Mesendoderm (in vitro differentiated cells): ENCODE data around the gene MLF2.

Experiments
- DNase-seq: peaks from one replicate; pipeline ENCODE4 v3.0.0; 2013
- H2AK5ac ChIP-seq: 2 replicates; pipeline ENCODE4 v1.6.1; 2013; ENCODE audit warnings: low read length, inconsistent platforms
- H2BK120ac ChIP-seq: 2 replicates; pipeline ENCODE4 v1.6.1; 2013; ENCODE audit warnings: low read depth, mild to moderate bottlenecking, low read length, moderate library complexity, mixed read lengths
- H2BK15ac ChIP-seq: replicated peaks from 2 replicates; pipeline ENCODE4 v1.6.1; 2013; ENCODE audit warnings: low read depth, mild to moderate bottlenecking, moderate library complexity
- H2BK5ac ChIP-seq: 2 replicates; pipeline ENCODE4 v1.6.1; 2013; ENCODE audit warnings: low read length, inconsistent platforms
- H3K18ac ChIP-seq: 2 replicates; pipeline ENCODE4 v1.6.1; 2013; ENCODE audit warnings: mild to moderate bottlenecking, low read length, mixed read lengths
- H3K23ac ChIP-seq: one replicate; pipeline ENCODE4 v1.6.1; 2013; ENCODE audit warnings: low read length
- H3K27ac ChIP-seq: 2 replicates; pipeline ENCODE4 v1.5.1; 2013; ENCODE audit warnings: low read depth, mild to moderate bottlenecking, inconsistent platforms, low read length, moderate library complexity
- H3K27me3 ChIP-seq: 2 replicates; pipeline ENCODE4 v1.6.1; 2013; ENCODE audit warnings: low read length, control low read depth, mild to moderate bottlenecking, inconsistent platforms; ENCODE audit not compliant: insufficient read depth, poor library complexity
- H3K36me3 ChIP-seq: 2 replicates; pipeline ENCODE4 v1.6.1; 2013; ENCODE audit warnings: low read length, inconsistent platforms; ENCODE audit not compliant: control insufficient read depth, insufficient read depth
- H3K4ac ChIP-seq: one replicate; pipeline ENCODE4 v1.6.1; 2013; ENCODE audit warnings: low read depth, mild to moderate bottlenecking, low read length, moderate library complexity
- H3K4me1 ChIP-seq: 2 replicates; pipeline ENCODE4 v1.6.1; 2013; ENCODE audit warnings: low read depth, low read length, inconsistent platforms; ENCODE audit not compliant: control insufficient read depth
- H3K4me2 ChIP-seq: 2 replicates; pipeline ENCODE4 v1.6.1; 2013; ENCODE audit warnings: low read length
- H3K4me3 ChIP-seq: 2 replicates; pipeline ENCODE4 v1.5.1; 2013; ENCODE audit warnings: mild to moderate bottlenecking, low read length
- H3K56ac ChIP-seq: one replicate; pipeline ENCODE4 v1.6.1; 2013; ENCODE audit warnings: low read length
- H3K79me1 ChIP-seq: 2 replicates; pipeline ENCODE4 v1.6.1; 2013; ENCODE audit warnings: low read length, inconsistent platforms
- H3K79me2 ChIP-seq: 2 replicates; pipeline ENCODE4 v1.6.1; 2013; ENCODE audit warnings: mild to moderate bottlenecking, low read length; ENCODE audit not compliant: control insufficient read depth, insufficient read depth
- H3K9ac ChIP-seq: 2 replicates; pipeline ENCODE4 v1.6.1; 2013; ENCODE audit warnings: low read length, inconsistent platforms
- H4K5ac ChIP-seq: one replicate; pipeline ENCODE4 v1.6.1; 2013; ENCODE audit warnings: low read length
- H4K8ac ChIP-seq: one replicate; pipeline ENCODE4 v1.6.1; 2013; ENCODE audit warnings: low read depth, mild to moderate bottlenecking, control low read depth, low read length, moderate library complexity
- WGBS: extraction: QIAGEN DNeasy Blood & Tissue Kit; methylation state at CpG from one replicate; pipeline ENCODE4 v1.1.7; 2013; ENCODE audit warnings: low lambda C conversion rate, missing lambda C conversion rate; ENCODE audit not compliant: insufficient coverage; ENCODE audit errors: extremely low coverage; 5-methylcytosine and 5-hydroxymethylcytosine counted together

MLF2 gene

DNA sequence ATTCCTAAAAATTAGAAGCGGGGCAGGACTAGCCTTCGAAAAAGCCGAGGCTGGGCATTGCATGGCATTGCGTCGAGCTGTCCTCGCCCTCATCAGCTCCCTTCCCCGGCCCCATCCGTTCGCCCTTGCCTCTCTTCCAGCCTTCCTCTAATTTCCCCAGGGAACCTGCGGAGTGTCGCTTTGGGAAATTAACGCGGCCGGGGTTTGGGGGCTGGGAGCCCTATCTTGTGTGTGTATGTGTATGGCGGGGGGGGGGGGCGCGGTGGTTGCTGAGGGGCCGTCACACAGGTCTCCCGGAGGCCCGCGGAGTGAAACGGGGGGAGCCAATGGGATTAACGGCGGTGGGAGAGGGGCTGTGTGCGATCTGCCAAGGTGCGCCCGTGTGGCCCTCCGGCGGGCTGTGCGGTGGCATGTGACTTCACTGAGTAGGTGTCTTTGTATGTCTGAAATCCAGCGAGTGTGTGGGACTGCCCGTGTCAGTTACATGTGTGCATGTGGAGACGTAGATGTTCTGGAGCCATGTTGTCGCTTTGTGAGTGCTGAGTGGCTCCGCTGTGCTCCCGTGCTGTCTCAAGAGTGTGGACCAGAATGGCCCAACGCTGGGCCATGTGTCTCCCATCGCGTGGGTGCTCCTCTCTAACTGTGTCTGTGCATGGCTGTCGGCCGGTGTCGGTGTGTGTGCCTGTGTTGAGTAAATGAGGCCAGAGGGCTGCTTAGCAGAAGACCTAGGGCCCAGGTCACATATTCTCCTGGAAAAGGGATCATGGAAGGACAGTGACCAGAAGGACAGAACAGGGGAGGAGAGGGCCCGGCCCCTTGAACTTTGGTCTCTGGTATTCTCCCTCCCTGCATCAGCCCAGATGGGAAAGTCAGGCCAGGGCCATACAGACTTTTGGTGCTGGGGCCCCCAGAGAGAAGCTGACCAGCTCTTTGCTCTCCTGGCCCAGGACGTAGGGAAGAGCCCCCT is 14.7 kb upstream of the MLF2 start:
- WGBS: no CpG with 5 or more reads among the region's 44 CpGs
- Histone ChIP-seq H2BK5ac (peak overlapping the region; percentile 65), H3K27ac (peak overlapping the region; percentile 90)

GRCh38 chr12:6766651-6767349 is 13.9 kb upstream of the MLF2 start:
- WGBS: no CpG with 5 or more reads among the region's 88 CpGs

More for the DNA sequence above, 14.7 kb upstream of the MLF2 start:
- H2AK5ac ChIP-seq: peak overlapping the region; percentile 98
- no peak overlapping the region for H3K4ac ChIP-seq
- H3K4me3 ChIP-seq: peak overlapping the region; percentile 97
- H3K79me1 ChIP-seq: peaks cover 11% of the 10 kb centered on the region
- peak overlapping the region; percentile 99 for H3K4me2 ChIP-seq
- peak overlapping the region; percentile 99 for H3K9ac ChIP-seq
- peaks cover 19% of the 10 kb centered on the region for H3K79me2 ChIP-seq
- peaks cover 5% of the 10 kb centered on the region for H3K36me3 ChIP-seq
- H4K8ac ChIP-seq: no peak overlapping the region
- H3K27me3 ChIP-seq: no peaks in the 10 kb centered on the region
- peak overlapping the region; percentile 98 for H3K18ac ChIP-seq
- H3K4me1 ChIP-seq: peaks cover 21% of the 10 kb centered on the region
- no peak overlapping the region for H4K5ac ChIP-seq
- no peak overlapping the region for H2BK120ac ChIP-seq
- H3K23ac ChIP-seq: peak overlapping the region; percentile 100
- peak overlapping the region; percentile 99 for H3K56ac ChIP-seq
- no peak overlapping the region for H2BK15ac ChIP-seq
- DNase-seq: no peak

DNA sequence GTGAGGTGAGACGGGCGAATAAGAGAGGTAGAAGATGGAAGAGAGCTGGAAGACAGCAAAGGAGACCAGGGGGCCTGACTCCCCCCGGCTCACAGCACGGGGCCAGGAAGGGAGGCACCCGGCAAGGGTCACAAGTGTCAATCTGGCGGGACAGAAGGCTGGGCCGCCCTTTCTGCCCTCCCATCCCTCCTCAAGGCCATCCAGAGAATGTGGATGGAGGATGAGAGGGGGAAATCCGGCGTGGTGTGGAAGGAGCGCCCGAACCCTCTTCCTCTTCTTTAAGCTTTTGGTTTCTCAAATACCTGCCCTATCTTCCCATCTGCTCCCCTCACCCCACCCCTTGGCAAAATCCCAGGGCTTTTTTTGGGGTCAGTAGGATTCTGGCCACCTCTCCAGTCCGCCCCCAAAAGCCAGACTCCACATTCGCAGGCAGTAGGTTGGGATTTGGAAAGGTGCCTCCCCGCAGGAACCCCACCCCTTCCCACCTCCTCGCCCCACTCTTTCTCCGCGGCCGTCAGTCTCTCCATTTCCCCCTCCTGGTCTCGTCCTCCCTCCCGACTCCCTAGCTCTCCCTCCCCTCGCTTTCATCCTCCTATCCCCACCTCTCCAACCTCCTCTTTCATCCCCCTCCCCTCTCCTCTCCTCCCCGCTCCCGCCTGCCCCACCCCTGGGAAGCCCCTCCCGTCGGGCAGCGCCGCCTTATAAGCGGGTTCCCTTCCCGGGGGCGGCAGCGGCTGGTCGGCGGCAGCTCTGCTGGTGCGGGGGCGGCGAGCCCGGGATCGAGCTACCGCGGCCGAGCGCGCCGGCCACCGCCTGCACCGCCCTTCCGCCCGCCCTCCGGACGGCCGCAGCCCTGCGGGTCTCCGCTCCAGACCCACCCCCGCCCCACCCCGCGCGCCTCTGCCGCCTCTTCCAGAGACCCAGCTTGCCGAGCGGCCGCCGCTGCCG is 13.0 kb upstream of the MLF2 start, which contains the start of gene PTMS:
Gene PTMS, plus strand, starts transcription at position 730 of the 948 bp plus-strand sequence. CDS start 343 bp downstream, outside the sequence.
- H3K9ac ChIP-seq: peak within 1 kb of the TSS; percentile 99
- peak within 1 kb of the TSS; percentile 89 for H2BK5ac ChIP-seq
- H3K4me2 ChIP-seq: peak within 1 kb of the TSS; percentile 93
- H3K27me3 ChIP-seq: no peaks in the 10 kb centered on the region
- no CpG with 5 or more reads among the region's 63 CpGs for WGBS
- H3K18ac ChIP-seq: peak within 1 kb of the TSS; percentile 98
- peak within 1 kb of the TSS; percentile 97 for H3K23ac ChIP-seq
- H3K36me3 ChIP-seq: peaks cover 2% of the 10 kb centered on the region
- H2AK5ac ChIP-seq: no peak within 1 kb of the TSS
- H3K27ac ChIP-seq: peak within 1 kb of the TSS; percentile 98
- H3K79me2 ChIP-seq: peaks cover 19% of the 10 kb centered on the region
- H2BK120ac ChIP-seq: peak within 1 kb of the TSS; percentile 88
- peak within 1 kb of the TSS; percentile 96 for H3K4me3 ChIP-seq
- peak within 1 kb of the TSS; percentile 60 for H2BK15ac ChIP-seq
- H3K4ac ChIP-seq: peak within 1 kb of the TSS; percentile 98
- peak; percentile 98 for DNase-seq
- peak within 1 kb of the TSS; percentile 99 for H3K56ac ChIP-seq
- no peak within 1 kb of the TSS for H4K8ac ChIP-seq
- peaks cover 11% of the 10 kb centered on the region for H3K79me1 ChIP-seq
- peaks cover 18% of the 10 kb centered on the region for H3K4me1 ChIP-seq
- peak within 1 kb of the TSS; percentile 36 for H4K5ac ChIP-seq

More at GRCh38 chr12:6766651-6767349, 13.9 kb upstream of the MLF2 start:
- peaks cover 19% of the 10 kb centered on the region for H3K4me1 ChIP-seq
- H3K79me1 ChIP-seq: peaks cover 11% of the 10 kb centered on the region
- H3K27ac ChIP-seq: peak overlapping the region; percentile 90
- H4K8ac ChIP-seq: no peak overlapping the region
- peak overlapping the region; percentile 88 for H2BK120ac ChIP-seq
- H3K9ac ChIP-seq: peak overlapping the region; percentile 99
- H4K5ac ChIP-seq: no peak overlapping the region
- peak; percentile 80 for DNase-seq
- peak overlapping the region; percentile 96 for H3K4me3 ChIP-seq
- peak overlapping the region; percentile 99 for H3K56ac ChIP-seq
- H3K18ac ChIP-seq: peak overlapping the region; percentile 98
- peaks cover 5% of the 10 kb centered on the region for H3K36me3 ChIP-seq
- H3K4ac ChIP-seq: peak overlapping the region; percentile 97
- peak overlapping the region; percentile 61 for H3K4me2 ChIP-seq
- no peak overlapping the region for H2BK5ac ChIP-seq
- peaks cover 19% of the 10 kb centered on the region for H3K79me2 ChIP-seq
- H2AK5ac ChIP-seq: no peak overlapping the region
- H2BK15ac ChIP-seq: no peak overlapping the region
- H3K27me3 ChIP-seq: no peaks in the 10 kb centered on the region
- peak overlapping the region; percentile 97 for H3K23ac ChIP-seq

DNA sequence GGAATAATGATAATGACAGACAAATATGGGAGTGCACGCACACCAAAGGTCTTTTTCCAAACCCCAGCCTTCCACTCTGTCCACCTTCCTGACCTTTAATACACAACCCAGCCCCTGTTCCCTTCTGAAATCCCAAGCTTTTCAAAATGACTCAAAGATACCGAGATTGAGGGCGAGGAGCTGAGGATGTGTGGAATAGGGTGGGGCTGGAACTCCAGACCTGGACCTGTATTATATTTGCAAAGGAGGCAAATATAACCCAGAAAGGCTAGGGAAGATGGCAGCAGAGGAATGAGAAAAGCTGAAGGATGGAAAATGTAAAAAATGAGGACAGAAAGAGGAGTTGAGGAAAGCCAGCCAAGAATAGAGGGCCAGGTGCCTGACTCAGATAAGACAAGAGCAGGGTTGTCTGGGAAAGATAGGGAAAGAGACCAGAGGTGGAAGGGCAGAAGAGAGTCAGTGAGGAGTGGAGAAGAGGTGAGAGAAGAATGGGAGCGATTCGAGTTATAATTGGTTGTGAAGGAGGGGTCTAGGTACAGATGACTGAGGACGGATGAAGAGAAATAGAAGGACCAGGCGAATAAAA is 12.2 kb upstream of the MLF2 start:
- Histone ChIP-seq H3K56ac (peak overlapping the region; percentile 88), H3K4me1 (peaks cover 18% of the 10 kb centered on the region), H2AK5ac (no peak overlapping the region), H4K5ac (peak overlapping the region; percentile 36), H2BK5ac (peak overlapping the region; percentile 89), H3K79me2 (peaks cover 19% of the 10 kb centered on the region), H3K27ac (peak overlapping the region; percentile 98), H3K79me1 (peaks cover 11% of the 10 kb centered on the region), H2BK15ac (peak overlapping the region; percentile 60), H3K4me2 (peak overlapping the region; percentile 93), H3K27me3 (no peaks in the 10 kb centered on the region), H3K9ac (peak overlapping the region; percentile 70), H3K4ac (no peak overlapping the region), H3K18ac (peak overlapping the region; percentile 95), H3K36me3 (peaks cover 2% of the 10 kb centered on the region), H3K23ac (no peak overlapping the region), H2BK120ac (peak overlapping the region; percentile 67), H3K4me3 (peak overlapping the region; percentile 52), H4K8ac (peak overlapping the region; percentile 59)
- no CpG with 5 or more reads among the region's 7 CpGs for WGBS
- DNase-seq: peak; percentile 78
